ENCODE data around the gene USP37. TPM values are rescaled to one million over a fixed set of nuclear protein-coding genes. Genes with fewer than 3 reads are reported as not detected.

Gene USP37
- total and polyA plus RNA-seq, 2 of the 13 experiments (the other 11 are each of a cell fraction or from before 2014, with no cell fraction given): 6.5 to 30.6 TPM

DNA sequence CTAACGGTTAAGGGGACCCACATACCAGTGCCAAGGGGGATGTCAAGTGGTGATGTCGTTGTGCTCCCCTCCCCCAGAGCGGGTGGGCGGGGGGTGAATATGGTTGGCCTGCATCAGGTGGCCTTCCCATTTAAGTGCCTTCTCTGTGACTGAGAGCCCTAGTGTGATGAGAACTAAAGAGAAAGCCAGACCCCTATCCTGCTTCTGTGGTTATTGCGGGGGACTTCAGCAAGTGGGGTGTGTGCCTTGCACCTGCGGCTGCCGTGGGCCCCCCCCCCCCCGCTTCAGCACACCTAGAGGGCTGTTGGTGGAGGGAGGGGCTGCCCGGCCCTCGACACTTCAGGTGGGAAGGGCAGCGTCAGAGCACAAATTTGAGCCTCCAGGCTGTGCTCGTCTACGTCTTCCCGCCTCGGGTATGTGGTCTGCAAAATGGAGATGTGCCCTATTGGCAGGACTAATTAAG is 162.4 kb downstream of the USP37 start (continued):
- TF ChIP-seq, protein P1, sequence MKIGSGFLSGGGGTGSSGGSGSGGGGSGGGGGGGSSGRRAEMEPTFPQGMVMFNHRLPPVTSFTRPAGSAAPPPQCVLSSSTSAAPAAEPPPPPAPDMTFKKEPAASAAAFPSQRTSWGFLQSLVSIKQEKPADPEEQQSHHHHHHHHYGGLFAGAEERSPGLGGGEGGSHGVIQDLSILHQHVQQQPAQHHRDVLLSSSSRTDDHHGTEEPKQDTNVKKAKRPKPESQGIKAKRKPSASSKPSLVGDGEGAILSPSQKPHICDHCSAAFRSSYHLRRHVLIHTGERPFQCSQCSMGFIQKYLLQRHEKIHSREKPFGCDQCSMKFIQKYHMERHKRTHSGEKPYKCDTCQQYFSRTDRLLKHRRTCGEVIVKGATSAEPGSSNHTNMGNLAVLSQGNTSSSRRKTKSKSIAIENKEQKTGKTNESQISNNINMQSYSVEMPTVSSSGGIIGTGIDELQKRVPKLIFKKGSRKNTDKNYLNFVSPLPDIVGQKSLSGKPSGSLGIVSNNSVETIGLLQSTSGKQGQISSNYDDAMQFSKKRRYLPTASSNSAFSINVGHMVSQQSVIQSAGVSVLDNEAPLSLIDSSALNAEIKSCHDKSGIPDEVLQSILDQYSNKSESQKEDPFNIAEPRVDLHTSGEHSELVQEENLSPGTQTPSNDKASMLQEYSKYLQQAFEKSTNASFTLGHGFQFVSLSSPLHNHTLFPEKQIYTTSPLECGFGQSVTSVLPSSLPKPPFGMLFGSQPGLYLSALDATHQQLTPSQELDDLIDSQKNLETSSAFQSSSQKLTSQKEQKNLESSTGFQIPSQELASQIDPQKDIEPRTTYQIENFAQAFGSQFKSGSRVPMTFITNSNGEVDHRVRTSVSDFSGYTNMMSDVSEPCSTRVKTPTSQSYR (CRISPR knock-in tag; IDR thresholded peaks at IDR 0.05; ENCODE audit: borderline replicate concordance): peak; percentile 33; the same call in 1 of the 2 replicates
- TF ChIP-seq, protein P2, sequence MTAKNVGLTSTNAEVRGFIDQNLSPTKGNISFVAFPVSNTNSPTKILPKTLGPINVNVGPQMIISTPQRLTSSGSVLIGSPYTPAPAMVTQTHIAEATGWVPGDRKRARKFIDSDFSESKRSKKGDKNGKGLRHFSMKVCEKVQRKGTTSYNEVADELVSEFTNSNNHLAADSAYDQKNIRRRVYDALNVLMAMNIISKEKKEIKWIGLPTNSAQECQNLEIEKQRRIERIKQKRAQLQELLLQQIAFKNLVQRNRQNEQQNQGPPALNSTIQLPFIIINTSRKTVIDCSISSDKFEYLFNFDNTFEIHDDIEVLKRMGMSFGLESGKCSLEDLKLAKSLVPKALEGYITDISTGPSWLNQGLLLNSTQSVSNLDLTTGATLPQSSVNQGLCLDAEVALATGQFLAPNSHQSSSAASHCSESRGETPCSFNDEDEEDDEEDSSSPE (CRISPR knock-in tag; IDR thresholded peaks at IDR 0.05): no peak
- TF ChIP-seq, protein P3, sequence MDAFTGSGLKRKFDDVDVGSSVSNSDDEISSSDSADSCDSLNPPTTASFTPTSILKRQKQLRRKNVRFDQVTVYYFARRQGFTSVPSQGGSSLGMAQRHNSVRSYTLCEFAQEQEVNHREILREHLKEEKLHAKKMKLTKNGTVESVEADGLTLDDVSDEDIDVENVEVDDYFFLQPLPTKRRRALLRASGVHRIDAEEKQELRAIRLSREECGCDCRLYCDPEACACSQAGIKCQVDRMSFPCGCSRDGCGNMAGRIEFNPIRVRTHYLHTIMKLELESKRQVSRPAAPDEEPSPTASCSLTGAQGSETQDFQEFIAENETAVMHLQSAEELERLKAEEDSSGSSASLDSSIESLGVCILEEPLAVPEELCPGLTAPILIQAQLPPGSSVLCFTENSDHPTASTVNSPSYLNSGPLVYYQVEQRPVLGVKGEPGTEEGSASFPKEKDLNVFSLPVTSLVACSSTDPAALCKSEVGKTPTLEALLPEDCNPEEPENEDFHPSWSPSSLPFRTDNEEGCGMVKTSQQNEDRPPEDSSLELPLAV (CRISPR knock-in tag; conservative IDR thresholded peaks at IDR 0.05; ENCODE audit: low read depth): no peak; the same call in 1 of the 2 replicates
- TF ChIP-seq FOXM1 (CRISPR knock-in tag; IDR thresholded peaks at IDR 0.05): no peak
- TF ChIP-seq, protein P4, sequence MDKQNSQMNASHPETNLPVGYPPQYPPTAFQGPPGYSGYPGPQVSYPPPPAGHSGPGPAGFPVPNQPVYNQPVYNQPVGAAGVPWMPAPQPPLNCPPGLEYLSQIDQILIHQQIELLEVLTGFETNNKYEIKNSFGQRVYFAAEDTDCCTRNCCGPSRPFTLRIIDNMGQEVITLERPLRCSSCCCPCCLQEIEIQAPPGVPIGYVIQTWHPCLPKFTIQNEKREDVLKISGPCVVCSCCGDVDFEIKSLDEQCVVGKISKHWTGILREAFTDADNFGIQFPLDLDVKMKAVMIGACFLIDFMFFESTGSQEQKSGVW (CRISPR knock-in tag; IDR thresholded peaks at IDR 0.05; ENCODE audit: borderline replicate concordance): peak; percentile 68; the same call in 1 of the 2 replicates
- TF ChIP-seq, protein P5, sequence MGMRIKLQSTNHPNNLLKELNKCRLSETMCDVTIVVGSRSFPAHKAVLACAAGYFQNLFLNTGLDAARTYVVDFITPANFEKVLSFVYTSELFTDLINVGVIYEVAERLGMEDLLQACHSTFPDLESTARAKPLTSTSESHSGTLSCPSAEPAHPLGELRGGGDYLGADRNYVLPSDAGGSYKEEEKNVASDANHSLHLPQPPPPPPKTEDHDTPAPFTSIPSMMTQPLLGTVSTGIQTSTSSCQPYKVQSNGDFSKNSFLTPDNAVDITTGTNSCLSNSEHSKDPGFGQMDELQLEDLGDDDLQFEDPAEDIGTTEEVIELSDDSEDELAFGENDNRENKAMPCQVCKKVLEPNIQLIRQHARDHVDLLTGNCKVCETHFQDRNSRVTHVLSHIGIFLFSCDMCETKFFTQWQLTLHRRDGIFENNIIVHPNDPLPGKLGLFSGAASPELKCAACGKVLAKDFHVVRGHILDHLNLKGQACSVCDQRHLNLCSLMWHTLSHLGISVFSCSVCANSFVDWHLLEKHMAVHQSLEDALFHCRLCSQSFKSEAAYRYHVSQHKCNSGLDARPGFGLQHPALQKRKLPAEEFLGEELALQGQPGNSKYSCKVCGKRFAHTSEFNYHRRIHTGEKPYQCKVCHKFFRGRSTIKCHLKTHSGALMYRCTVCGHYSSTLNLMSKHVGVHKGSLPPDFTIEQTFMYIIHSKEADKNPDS (CRISPR knock-in tag; IDR thresholded peaks at IDR 0.05): peak; percentile 69; the same call in 1 of the 2 replicates
- peak; percentile 3; the same call in 1 of the 2 replicates for TF ChIP-seq ZKSCAN1 (IDR thresholded peaks at IDR 0.05; ENCODE audit: low read length)
- TF ChIP-seq PCBP1 (IDR thresholded peaks at IDR 0.05; ENCODE audit: borderline replicate concordance, low read depth, low read length): 0 out of 2 replicates have a peak, but pooled peaks have one; percentile 24
- TF ChIP-seq ZNF563 (CRISPR knock-in tag; IDR thresholded peaks at IDR 0.05): 0 out of 2 replicates have a peak, but pooled peaks have one; percentile 29
- no peak for TF ChIP-seq NBN (conservative IDR thresholded peaks at IDR 0.05)
- TF ChIP-seq CHD4 (IDR thresholded peaks at IDR 0.05; ENCODE audit: borderline replicate concordance, low read length): peak; percentile 25; the same call in 1 of the 2 replicates
- no peak for TF ChIP-seq RFX1 (IDR thresholded peaks at IDR 0.05)
- peak; percentile 68 for TF ChIP-seq ZNF564 (CRISPR knock-in tag; IDR thresholded peaks at IDR 0.05)
- TF ChIP-seq ZFP37 (CRISPR knock-in tag; IDR thresholded peaks at IDR 0.05; ENCODE audit: borderline replicate concordance): peak; percentile 63; the same call in 1 of the 2 replicates
- TF ChIP-seq, protein P6, sequence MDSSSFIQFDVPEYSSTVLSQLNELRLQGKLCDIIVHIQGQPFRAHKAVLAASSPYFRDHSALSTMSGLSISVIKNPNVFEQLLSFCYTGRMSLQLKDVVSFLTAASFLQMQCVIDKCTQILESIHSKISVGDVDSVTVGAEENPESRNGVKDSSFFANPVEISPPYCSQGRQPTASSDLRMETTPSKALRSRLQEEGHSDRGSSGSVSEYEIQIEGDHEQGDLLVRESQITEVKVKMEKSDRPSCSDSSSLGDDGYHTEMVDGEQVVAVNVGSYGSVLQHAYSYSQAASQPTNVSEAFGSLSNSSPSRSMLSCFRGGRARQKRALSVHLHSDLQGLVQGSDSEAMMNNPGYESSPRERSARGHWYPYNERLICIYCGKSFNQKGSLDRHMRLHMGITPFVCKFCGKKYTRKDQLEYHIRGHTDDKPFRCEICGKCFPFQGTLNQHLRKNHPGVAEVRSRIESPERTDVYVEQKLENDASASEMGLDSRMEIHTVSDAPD (CRISPR knock-in tag; IDR thresholded peaks at IDR 0.05): peak; percentile 83; the same call in 1 of the 2 replicates
- no peak for TF ChIP-seq SYNCRIP (IDR thresholded peaks at IDR 0.05; ENCODE audit: insufficient read depth, low read depth, low read length)
- TF ChIP-seq ZNF431 (CRISPR knock-in tag; IDR thresholded peaks at IDR 0.05; ENCODE audit: borderline replicate concordance, low read depth): 0 out of 2 replicates have a peak, but pooled peaks have one; percentile 17
- TF ChIP-seq ZNF558 (CRISPR knock-in tag; IDR thresholded peaks at IDR 0.05; ENCODE audit: borderline replicate concordance): no peak

Data from HepG2 (cell line).